Measurements from ENCODE around the gene ITPKB.

DNA sequence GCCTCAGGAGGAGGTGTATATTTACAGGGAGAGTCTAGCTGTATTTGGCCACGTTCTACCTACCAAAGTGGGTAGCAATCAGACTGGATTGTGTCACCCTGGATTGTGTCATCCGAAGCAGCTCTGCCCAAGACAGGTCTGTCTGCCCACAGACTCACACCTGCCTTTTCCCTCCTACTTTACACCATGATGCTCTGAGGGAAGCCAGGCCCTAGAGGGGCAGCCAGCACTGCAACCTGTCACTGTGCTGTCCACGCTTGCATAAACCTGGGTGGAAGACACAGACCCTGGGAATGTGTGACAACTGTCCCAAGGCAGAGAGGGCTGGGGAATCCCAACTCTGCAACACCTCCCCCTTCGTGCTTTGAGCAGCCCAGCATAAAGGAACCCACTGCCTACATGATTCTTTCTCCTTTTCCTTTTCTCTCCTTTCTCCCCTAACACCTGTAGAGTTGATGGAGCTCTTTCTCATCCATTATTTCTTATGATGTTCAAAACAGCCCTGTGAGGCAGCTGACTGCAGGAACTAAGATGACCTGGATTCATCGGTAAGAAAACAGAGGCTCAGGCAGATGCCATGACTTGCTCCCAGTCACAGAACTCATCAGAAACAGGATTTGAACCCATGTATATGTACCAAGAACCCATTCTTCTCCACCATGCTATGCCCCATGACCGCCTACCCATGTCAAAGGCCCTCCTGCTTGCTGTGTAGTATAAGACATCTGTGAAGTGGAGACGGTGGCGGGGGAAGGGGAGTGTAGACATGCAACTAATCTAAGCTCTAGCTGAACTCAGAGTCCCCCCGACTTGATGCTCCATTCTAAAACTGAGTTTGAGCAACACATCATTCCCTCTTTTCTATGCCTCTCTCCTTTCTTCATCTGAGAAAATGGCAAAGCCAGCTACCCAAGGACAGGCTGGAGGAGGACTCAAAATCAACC, 55.9 kb downstream of the ITPKB start:
- TF ChIP-seq, protein P1, sequence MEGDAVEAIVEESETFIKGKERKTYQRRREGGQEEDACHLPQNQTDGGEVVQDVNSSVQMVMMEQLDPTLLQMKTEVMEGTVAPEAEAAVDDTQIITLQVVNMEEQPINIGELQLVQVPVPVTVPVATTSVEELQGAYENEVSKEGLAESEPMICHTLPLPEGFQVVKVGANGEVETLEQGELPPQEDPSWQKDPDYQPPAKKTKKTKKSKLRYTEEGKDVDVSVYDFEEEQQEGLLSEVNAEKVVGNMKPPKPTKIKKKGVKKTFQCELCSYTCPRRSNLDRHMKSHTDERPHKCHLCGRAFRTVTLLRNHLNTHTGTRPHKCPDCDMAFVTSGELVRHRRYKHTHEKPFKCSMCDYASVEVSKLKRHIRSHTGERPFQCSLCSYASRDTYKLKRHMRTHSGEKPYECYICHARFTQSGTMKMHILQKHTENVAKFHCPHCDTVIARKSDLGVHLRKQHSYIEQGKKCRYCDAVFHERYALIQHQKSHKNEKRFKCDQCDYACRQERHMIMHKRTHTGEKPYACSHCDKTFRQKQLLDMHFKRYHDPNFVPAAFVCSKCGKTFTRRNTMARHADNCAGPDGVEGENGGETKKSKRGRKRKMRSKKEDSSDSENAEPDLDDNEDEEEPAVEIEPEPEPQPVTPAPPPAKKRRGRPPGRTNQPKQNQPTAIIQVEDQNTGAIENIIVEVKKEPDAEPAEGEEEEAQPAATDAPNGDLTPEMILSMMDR (IDR thresholded peaks at IDR 0.05), result no peak
- TF ChIP-seq POLR2A (IDR thresholded peaks at IDR 0.05), result no peak
